ENCODE data around the gene SV2A. TPM values are rescaled to one million over a fixed set of nuclear protein-coding genes. Genes with fewer than 3 reads are reported as not detected.
"Not testable (repeated sequence)": the region's sequence is repeated elsewhere in the genome, so short reads cannot be mapped to it uniquely, and the experiment has no call there.

Gene SV2A
- total RNA-seq, 1 donor, result 23.2 TPM

- no peaks in the 10 kb centered on the region for H3K27me3 ChIP-seq (ENCODE audit: insufficient read depth, low read length)
- H3K4me3 ChIP-seq (ENCODE audit: insufficient read depth, low read length), result no peak overlapping the region
- no peaks in the 10 kb centered on the region for H3K9me3 ChIP-seq (ENCODE audit: low read depth, low read length)
- no peak overlapping the region for H2AFZ ChIP-seq (ENCODE audit: low read length)
- H3K79me2 ChIP-seq (ENCODE audit: insufficient read depth, low read length), result peaks cover 7% of the 10 kb centered on the region
- no peak for TF ChIP-seq CTCF (IDR thresholded peaks at IDR 0.05; ENCODE audit: extremely low read depth, low read depth, low read length)
- H3K4me1 ChIP-seq (ENCODE audit: insufficient read depth, low read length), result peaks cover 3% of the 10 kb centered on the region
- DNase-seq (ENCODE audit: insufficient read length, low spot score, missing footprints), result no peak
- H3K4me2 ChIP-seq (ENCODE audit: insufficient read depth, low read length), result no peak overlapping the region
- H3K27ac ChIP-seq (ENCODE audit: low read depth, low read length), result no peak overlapping the region
- peaks cover 51% of the 10 kb centered on the region for H3K36me3 ChIP-seq (ENCODE audit: insufficient read depth, low read length)
- H4K20me1 ChIP-seq (ENCODE audit: insufficient read depth, low read length), result peaks cover 6% of the 10 kb centered on the region
These were observed 47.8 kb upstream of the SV2A start for GRCh38 chr1:149965440-149965839.

- Histone ChIP-seq H3K27me3 (ENCODE audit: insufficient read depth, low read length) (no peaks in the 10 kb centered on the region), H2AFZ (ENCODE audit: low read length) (no peak overlapping the region), H3K4me2 (ENCODE audit: insufficient read depth, low read length) (no peak overlapping the region), H3K9me3 (ENCODE audit: low read depth, low read length) (no peaks in the 10 kb centered on the region), H3K4me1 (ENCODE audit: insufficient read depth, low read length) (peaks cover 3% of the 10 kb centered on the region), H4K20me1 (ENCODE audit: insufficient read depth, low read length) (peaks cover 6% of the 10 kb centered on the region), H3K79me2 (ENCODE audit: insufficient read depth, low read length) (peaks cover 7% of the 10 kb centered on the region), H3K36me3 (ENCODE audit: insufficient read depth, low read length) (peaks cover 52% of the 10 kb centered on the region), H3K4me3 (ENCODE audit: insufficient read depth, low read length) (no peak overlapping the region), H3K27ac (ENCODE audit: low read depth, low read length) (no peak overlapping the region)
- TF ChIP-seq CTCF (IDR thresholded peaks at IDR 0.05; ENCODE audit: extremely low read depth, low read depth, low read length), result no peak
- DNase-seq (ENCODE audit: insufficient read length, low spot score, missing footprints), result no peak
These were observed 45.7 kb upstream of the SV2A start for GRCh38 chr1:149963358-149963757.

GRCh38 chr1:149962736-149963135 is 45.1 kb upstream of the SV2A start:
- no peak overlapping the region for H3K27ac ChIP-seq (ENCODE audit: low read depth, low read length)
- no peak overlapping the region for H3K4me2 ChIP-seq (ENCODE audit: insufficient read depth, low read length)
- no peaks in the 10 kb centered on the region for H3K27me3 ChIP-seq (ENCODE audit: insufficient read depth, low read length)
- DNase-seq (ENCODE audit: insufficient read length, low spot score, missing footprints), result no peak
- H3K36me3 ChIP-seq (ENCODE audit: insufficient read depth, low read length), result peaks cover 58% of the 10 kb centered on the region
- peaks cover 3% of the 10 kb centered on the region for H3K4me1 ChIP-seq (ENCODE audit: insufficient read depth, low read length)
- no peak overlapping the region for H2AFZ ChIP-seq (ENCODE audit: low read length)
- H4K20me1 ChIP-seq (ENCODE audit: insufficient read depth, low read length), result peaks cover 6% of the 10 kb centered on the region
- H3K4me3 ChIP-seq (ENCODE audit: insufficient read depth, low read length), result no peak overlapping the region
- no peak for TF ChIP-seq CTCF (IDR thresholded peaks at IDR 0.05; ENCODE audit: extremely low read depth, low read depth, low read length)
- no peaks in the 10 kb centered on the region for H3K9me3 ChIP-seq (ENCODE audit: low read depth, low read length)
- peaks cover 7% of the 10 kb centered on the region for H3K79me2 ChIP-seq (ENCODE audit: insufficient read depth, low read length)

- peak overlapping the region; percentile 8 for H3K27ac ChIP-seq (ENCODE audit: low read depth, low read length)
- peaks cover 3% of the 10 kb centered on the region for H3K4me1 ChIP-seq (ENCODE audit: insufficient read depth, low read length)
- TF ChIP-seq CTCF (IDR thresholded peaks at IDR 0.05; ENCODE audit: extremely low read depth, low read depth, low read length), result peak; percentile 77
- peaks cover 4% of the 10 kb centered on the region for H3K79me2 ChIP-seq (ENCODE audit: insufficient read depth, low read length)
- no peak overlapping the region for H3K4me2 ChIP-seq (ENCODE audit: insufficient read depth, low read length)
- no peaks in the 10 kb centered on the region for H3K9me3 ChIP-seq (ENCODE audit: low read depth, low read length)
- H4K20me1 ChIP-seq (ENCODE audit: insufficient read depth, low read length), result peaks cover 3% of the 10 kb centered on the region
- no peaks in the 10 kb centered on the region for H3K27me3 ChIP-seq (ENCODE audit: insufficient read depth, low read length)
- no peak for DNase-seq (ENCODE audit: insufficient read length, low spot score, missing footprints)
- H2AFZ ChIP-seq (ENCODE audit: low read length), result no peak overlapping the region
- H3K36me3 ChIP-seq (ENCODE audit: insufficient read depth, low read length), result peaks cover 54% of the 10 kb centered on the region
- H3K4me3 ChIP-seq (ENCODE audit: insufficient read depth, low read length), result no peak overlapping the region
These were observed 44.5 kb upstream of the SV2A start for GRCh38 chr1:149962039-149962647.

GRCh38 chr1:149957548-149957947 is 39.9 kb upstream of the SV2A start:
- H3K27me3 ChIP-seq (ENCODE audit: insufficient read depth, low read length); H3K4me1 ChIP-seq (ENCODE audit: insufficient read depth, low read length); H3K4me2 ChIP-seq (ENCODE audit: insufficient read depth, low read length); H2AFZ ChIP-seq (ENCODE audit: low read length); H3K27ac ChIP-seq (ENCODE audit: low read depth, low read length); DNase-seq (ENCODE audit: insufficient read length, low spot score, missing footprints); H3K4me3 ChIP-seq (ENCODE audit: insufficient read depth, low read length); H3K79me2 ChIP-seq (ENCODE audit: insufficient read depth, low read length); H3K9me3 ChIP-seq (ENCODE audit: low read depth, low read length); H4K20me1 ChIP-seq (ENCODE audit: insufficient read depth, low read length): not testable (repeated sequence)
- peaks cover 25% of the 10 kb centered on the region for H3K36me3 ChIP-seq (ENCODE audit: insufficient read depth, low read length)

Measured in osteoblast (primary cell).